Measurements from ENCODE around the gene PRDM12. TPM values are rescaled to one million over a fixed set of nuclear protein-coding genes. Genes with fewer than 3 reads are reported as not detected.

Gene PRDM12
- total RNA-seq, 1 donor from 2014 or later = not detected

DNA sequence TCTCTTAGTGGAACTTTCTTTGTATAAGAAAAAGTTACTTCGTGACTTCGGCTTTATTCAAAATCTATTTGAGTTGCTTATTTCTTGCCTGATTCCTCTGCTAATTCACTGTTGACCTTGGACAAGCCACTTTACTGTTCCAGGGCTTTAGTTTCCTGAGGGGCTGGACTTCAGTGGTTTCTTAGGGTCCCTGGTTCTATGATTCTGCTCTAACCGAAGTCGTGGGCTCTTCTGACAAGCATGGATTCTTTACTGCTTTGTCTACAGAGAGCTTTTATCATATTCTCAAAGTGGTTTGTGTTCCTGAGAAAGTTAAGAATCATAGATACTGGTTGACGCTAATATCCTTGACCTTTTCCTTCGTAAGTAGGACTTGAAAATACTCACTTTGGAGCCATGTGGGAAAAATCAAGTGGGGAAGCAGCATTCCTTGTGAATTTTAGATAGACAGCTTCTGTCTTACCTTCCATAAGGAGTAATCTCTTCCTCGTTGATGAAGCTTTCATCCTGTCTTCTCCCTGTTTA lies 50.3 kb downstream of the PRDM12 start:
- DNase-seq (ENCODE audit: extremely low read depth, low read depth, low spot score) = no peak

DNA sequence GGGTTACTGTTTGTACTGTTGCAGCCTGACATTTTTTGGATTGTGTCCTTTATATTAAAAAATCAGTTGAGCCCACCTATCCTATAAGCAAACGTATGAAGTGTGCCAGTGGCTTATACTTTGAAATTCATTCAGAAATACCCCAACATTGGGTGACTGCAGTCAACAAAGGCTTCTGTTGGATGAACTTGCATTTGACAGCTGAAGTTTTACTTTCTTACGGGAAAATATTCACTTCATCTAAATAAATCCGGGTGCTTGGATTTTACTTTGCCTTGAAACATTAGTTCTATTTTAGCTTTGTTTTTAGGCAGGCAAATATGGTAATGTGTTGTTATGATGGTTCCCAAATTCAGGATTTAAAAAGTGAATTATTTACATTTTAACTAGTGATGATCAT lies 50.9 kb downstream of the PRDM12 start:
- DNase-seq (ENCODE audit: extremely low read depth, low read depth, low spot score) = no peak

DNA sequence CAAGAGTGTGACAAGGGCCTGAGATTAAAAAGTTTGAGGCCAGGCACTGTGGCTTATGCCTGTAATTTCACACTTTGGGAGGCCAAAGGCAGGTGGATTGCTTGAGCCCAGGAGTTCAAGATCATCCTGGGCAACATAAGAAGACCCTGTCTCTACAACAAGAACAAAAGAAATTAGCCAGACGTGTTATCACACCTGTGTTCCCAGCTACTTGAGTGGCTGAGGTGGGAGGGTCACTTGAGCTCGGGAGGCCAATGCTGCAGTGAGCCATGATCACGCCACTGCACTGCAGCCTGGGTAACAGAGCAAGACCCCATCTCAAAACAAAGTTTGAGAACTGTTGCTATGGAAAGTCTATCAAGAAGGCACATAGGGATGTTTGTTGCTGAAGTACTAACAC lies 54.2 kb downstream of the PRDM12 start:
- no peak for DNase-seq (ENCODE audit: extremely low read depth, low read depth, low spot score)

DNA sequence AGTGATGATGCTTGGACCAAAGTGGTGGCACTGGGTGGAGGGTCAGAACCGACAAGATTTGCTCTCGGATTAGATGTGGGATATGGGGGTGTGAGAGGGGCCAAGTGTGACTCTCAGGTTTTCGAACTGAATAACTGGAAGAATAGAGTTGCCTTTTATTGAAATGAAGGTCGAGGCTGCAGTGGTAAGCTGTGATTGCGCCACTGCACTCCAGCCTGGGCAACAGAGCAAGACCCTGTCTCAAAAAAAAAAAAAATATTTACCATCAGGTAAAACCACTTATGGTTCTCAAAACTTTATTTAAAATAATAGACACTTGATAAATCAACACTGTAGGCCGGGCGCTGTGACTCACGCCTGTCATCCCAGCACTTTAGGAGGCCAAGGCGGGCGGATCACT lies 56.4 kb downstream of the PRDM12 start:
- no peak for DNase-seq (ENCODE audit: extremely low read depth, low read depth, low spot score)

DNA sequence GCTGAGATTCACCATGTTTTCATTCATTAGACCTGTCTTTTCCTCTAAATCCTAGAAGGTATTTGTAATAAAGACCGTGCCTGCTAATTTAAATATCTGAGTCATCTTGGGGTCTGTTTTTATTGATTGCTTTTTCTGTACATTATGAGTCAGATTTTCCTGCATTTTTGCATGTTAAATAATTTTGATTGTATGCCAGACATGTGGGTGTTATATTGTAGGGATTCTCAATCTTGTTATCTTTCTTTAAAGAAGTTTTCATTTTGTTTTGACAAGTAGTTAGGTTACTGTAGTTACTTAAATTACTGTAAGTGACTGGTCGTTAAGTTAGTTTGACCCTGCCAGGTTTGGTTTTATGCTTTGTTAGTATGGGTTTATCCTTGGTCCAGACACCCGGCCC lies 64.3 kb downstream of the PRDM12 start:
- DNase-seq (ENCODE audit: extremely low read depth, low read depth, low spot score) = no peak

DNA sequence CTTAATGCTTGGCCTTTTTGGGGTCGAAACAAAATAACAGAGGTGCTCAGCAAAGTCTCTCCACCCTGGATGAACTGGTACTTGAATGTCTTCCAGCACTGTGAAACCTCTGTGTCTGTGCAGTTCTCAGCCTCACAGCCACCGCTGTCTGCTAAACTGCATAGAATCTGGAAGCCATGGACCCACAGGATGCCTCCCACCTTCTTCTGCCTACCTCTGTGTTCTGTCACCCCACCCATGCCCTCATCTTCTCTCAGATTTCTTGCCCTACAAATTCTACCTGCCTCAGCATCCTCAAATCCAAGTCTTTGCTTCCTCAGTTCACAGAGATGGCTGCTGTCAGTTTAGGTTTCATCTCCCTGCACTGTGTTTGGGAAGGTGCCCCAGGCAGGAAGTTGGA lies 64.8 kb downstream of the PRDM12 start:
- DNase-seq (ENCODE audit: extremely low read depth, low read depth, low spot score) = no peak

DNA sequence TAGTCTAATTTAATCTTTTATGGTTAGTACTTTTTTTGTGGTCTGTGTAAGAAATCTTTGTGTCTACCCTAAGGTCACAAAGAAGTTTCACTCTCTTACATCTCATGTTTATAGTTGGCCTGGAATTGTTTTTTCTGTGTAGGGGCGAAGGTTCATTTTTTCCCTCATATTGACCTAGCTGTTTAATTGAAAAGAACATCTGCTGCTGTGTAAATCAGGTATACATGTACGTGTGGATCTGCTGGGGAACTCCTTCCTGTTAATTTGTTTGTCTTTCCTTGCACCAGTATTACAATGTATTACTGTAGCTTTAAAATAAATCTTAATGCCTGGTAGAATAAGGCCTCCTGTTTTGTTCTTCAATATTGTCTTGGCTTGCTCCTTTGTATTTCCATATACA lies 67.0 kb downstream of the PRDM12 start:
- no peak for DNase-seq (ENCODE audit: extremely low read depth, low read depth, low spot score)

DNA sequence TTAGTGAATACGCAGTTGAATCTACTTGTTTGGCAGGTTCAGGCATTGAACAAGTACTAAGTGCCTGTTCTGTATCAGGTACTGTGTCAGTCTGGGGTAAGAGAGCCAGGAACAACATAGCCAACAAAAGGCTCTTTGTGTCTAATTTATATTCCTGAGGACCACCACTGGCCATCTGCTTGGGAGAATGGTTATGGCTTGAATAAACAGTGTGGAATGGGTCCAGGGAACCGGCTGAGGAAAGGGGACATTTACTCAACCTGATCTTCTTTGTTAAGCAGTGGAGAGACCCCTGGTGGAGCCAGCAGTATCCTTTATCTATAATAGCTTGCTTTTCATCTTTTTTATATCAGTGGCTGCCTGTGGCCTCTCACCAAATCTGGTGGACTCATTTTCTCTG lies 67.7 kb downstream of the PRDM12 start:
- DNase-seq (ENCODE audit: extremely low read depth, low read depth, low spot score) = no peak

Other genes starting within 250 kb of the PRDM12 start
- gene ASS1, start 219.6 kb upstream of the PRDM12 start, total RNA-seq = 1.3 and 6.2 TPM in 2 replicates
- 38.3 and 39.6 TPM in 2 replicates for gene FUBP3, start 85.0 kb upstream of the PRDM12 start, total RNA-seq
- 13.3 and 17.4 TPM in 2 replicates for gene EXOSC2, start 29.2 kb downstream of the PRDM12 start, total RNA-seq
- 62.9 and 90.6 TPM in 2 replicates for gene ABL1, start 170.7 kb downstream of the PRDM12 start, total RNA-seq
- not detected in 2 replicates for gene QRFP, start 232.2 kb downstream of the PRDM12 start, total RNA-seq